ENCODE results near the gene PCDHA8. TPM values are rescaled to one million over a fixed set of nuclear protein-coding genes. Genes with fewer than 3 reads are reported as not detected.
"Not testable (repeated sequence)": the region's sequence is repeated elsewhere in the genome, so short reads cannot be mapped to it uniquely, and the experiment has no call there.

PCDHA8 gene
- total RNA-seq, 1 donor from 2014 or later = 1.0 TPM

GRCh38 chr5:140823475-140823874 lies 17.5 kb upstream of the PCDHA8 start:
- no peak overlapping the region for H2AFZ ChIP-seq (ENCODE audit: low read depth, low read length)
- Mint-ChIP-seq H3K9me3 (ENCODE audit: unreplicated experiment) (peaks cover 3% of the 10 kb centered on the region), H3K27ac (ENCODE audit: unreplicated experiment) (no peak overlapping the region), H3K36me3 (ENCODE audit: low read depth, unreplicated experiment) (peaks cover 15% of the 10 kb centered on the region), H3K4me1 (ENCODE audit: low read depth, unreplicated experiment) (no peaks in the 10 kb centered on the region), H3K4me3 (ENCODE audit: unreplicated experiment) (no peak overlapping the region), H3K27me3 (ENCODE audit: low read depth, unreplicated experiment) (no peaks in the 10 kb centered on the region)
- H3K9me3 ChIP-seq (ENCODE audit: insufficient read depth, low read depth, low read length) = peaks cover 13% of the 10 kb centered on the region
- FAIRE-seq (no peak), DNase-seq (ENCODE audit: low read depth) (no peak)
- no peak overlapping the region for H3K4me2 ChIP-seq (ENCODE audit: low read length)
- H3K36me3 ChIP-seq (ENCODE audit: insufficient read depth, low read length) = no peaks in the 10 kb centered on the region
- H3K79me2 ChIP-seq (ENCODE audit: insufficient read depth, low read length) = no peaks in the 10 kb centered on the region
- H3K4me3 ChIP-seq (ENCODE audit: insufficient read depth, low read depth, low read length) = no peak overlapping the region
- no peak overlapping the region for H3K9ac ChIP-seq (ENCODE audit: low read length)
- H4K20me1 ChIP-seq (ENCODE audit: insufficient read depth, low read length) = no peaks in the 10 kb centered on the region
- H3K27ac ChIP-seq (ENCODE audit: low read depth, low read length) = no peak overlapping the region
- H3K27me3 ChIP-seq (ENCODE audit: insufficient read depth, low read length) = no peaks in the 10 kb centered on the region
- H3K4me1 ChIP-seq (ENCODE audit: insufficient read depth, low read length) = no peaks in the 10 kb centered on the region
- no peak for TF ChIP-seq CTCF (IDR thresholded peaks at IDR 0.05; ENCODE audit: insufficient read depth, low read depth, low read length)
- no peak for TF ChIP-seq EZH2 (IDR thresholded peaks at IDR 0.05; ENCODE audit: insufficient read depth, low read length)

- Mint-ChIP-seq H3K27ac (ENCODE audit: unreplicated experiment) (no peak within 1 kb of the TSS), H3K27me3 (ENCODE audit: low read depth, unreplicated experiment) (no peaks in the 10 kb centered on the region), H3K36me3 (ENCODE audit: low read depth, unreplicated experiment) (peaks cover 15% of the 10 kb centered on the region), H3K4me1 (ENCODE audit: low read depth, unreplicated experiment) (no peaks in the 10 kb centered on the region), H3K9me3 (ENCODE audit: unreplicated experiment) (peaks cover 6% of the 10 kb centered on the region), H3K4me3 (ENCODE audit: unreplicated experiment) (peak within 1 kb of the TSS; percentile 74)
- DNase-seq (ENCODE audit: low read depth) (no peak), FAIRE-seq (no peak)
- Histone ChIP-seq H3K4me2 (ENCODE audit: low read length) (no peak within 1 kb of the TSS), H3K4me3 (ENCODE audit: insufficient read depth, low read depth, low read length) (no peak within 1 kb of the TSS), H3K9ac (ENCODE audit: low read length) (no peak within 1 kb of the TSS), H3K4me1 (ENCODE audit: insufficient read depth, low read length) (no peaks in the 10 kb centered on the region), H4K20me1 (ENCODE audit: insufficient read depth, low read length) (no peaks in the 10 kb centered on the region), H3K36me3 (ENCODE audit: insufficient read depth, low read length) (no peaks in the 10 kb centered on the region), H3K79me2 (ENCODE audit: insufficient read depth, low read length) (no peaks in the 10 kb centered on the region), H3K27me3 (ENCODE audit: insufficient read depth, low read length) (no peaks in the 10 kb centered on the region), H3K9me3 (ENCODE audit: insufficient read depth, low read depth, low read length) (peaks cover 10% of the 10 kb centered on the region), H3K27ac (ENCODE audit: low read depth, low read length) (no peak within 1 kb of the TSS), H2AFZ (ENCODE audit: low read depth, low read length) (no peak within 1 kb of the TSS)
- TF ChIP-seq CTCF (IDR thresholded peaks at IDR 0.05; ENCODE audit: insufficient read depth, low read depth, low read length) (no peak), EZH2 (IDR thresholded peaks at IDR 0.05; ENCODE audit: insufficient read depth, low read length) (no peak)
Observed at GRCh38 chr5:140827704-140828361, 13.2 kb upstream of the PCDHA8 start, which contains the start of gene PCDHA6. Gene PCDHA6, plus strand, starts transcription at chr5:140827960. Its CDS starts 132 bp downstream, at chr5:140828092.

- TF ChIP-seq EZH2 (IDR thresholded peaks at IDR 0.05; ENCODE audit: insufficient read depth, low read length) = no peak
- TF ChIP-seq CTCF (IDR thresholded peaks at IDR 0.05; ENCODE audit: insufficient read depth, low read depth, low read length) = no peak
- H3K9ac ChIP-seq (ENCODE audit: low read length) = no peak overlapping the region
- H3K36me3 ChIP-seq (ENCODE audit: insufficient read depth, low read length) = no peaks in the 10 kb centered on the region
- H3K4me2 ChIP-seq (ENCODE audit: low read length) = no peak overlapping the region
- no peak for DNase-seq (ENCODE audit: low read depth)
- peak overlapping the region; percentile 64 for H3K4me3 Mint-ChIP-seq (ENCODE audit: unreplicated experiment)
- no peaks in the 10 kb centered on the region for H3K4me1 ChIP-seq (ENCODE audit: insufficient read depth, low read length)
- no peaks in the 10 kb centered on the region for H4K20me1 ChIP-seq (ENCODE audit: insufficient read depth, low read length)
- no peak overlapping the region for H2AFZ ChIP-seq (ENCODE audit: low read depth, low read length)
- H3K27me3 Mint-ChIP-seq (ENCODE audit: low read depth, unreplicated experiment) = no peaks in the 10 kb centered on the region
- H3K9me3 ChIP-seq (ENCODE audit: insufficient read depth, low read depth, low read length) = peaks cover 9% of the 10 kb centered on the region
- no peaks in the 10 kb centered on the region for H3K27me3 ChIP-seq (ENCODE audit: insufficient read depth, low read length)
- H3K4me3 ChIP-seq (ENCODE audit: insufficient read depth, low read depth, low read length) = no peak overlapping the region
- no peak overlapping the region for H3K27ac ChIP-seq (ENCODE audit: low read depth, low read length)
- FAIRE-seq = no peak
- no peaks in the 10 kb centered on the region for H3K79me2 ChIP-seq (ENCODE audit: insufficient read depth, low read length)
- no peaks in the 10 kb centered on the region for H3K4me1 Mint-ChIP-seq (ENCODE audit: low read depth, unreplicated experiment)
- peaks cover 6% of the 10 kb centered on the region for H3K9me3 Mint-ChIP-seq (ENCODE audit: unreplicated experiment)
- H3K36me3 Mint-ChIP-seq (ENCODE audit: low read depth, unreplicated experiment) = peaks cover 14% of the 10 kb centered on the region
- H3K27ac Mint-ChIP-seq (ENCODE audit: unreplicated experiment) = no peak overlapping the region
Observed at GRCh38 chr5:140828362-140828737, 12.6 kb upstream of the PCDHA8 start.

GRCh38 chr5:140829511-140830501 lies 11.2 kb upstream of the PCDHA8 start:
- not testable (repeated sequence) for H4K20me1 ChIP-seq (ENCODE audit: insufficient read depth, low read length); H2AFZ ChIP-seq (ENCODE audit: low read depth, low read length); H3K27me3 ChIP-seq (ENCODE audit: insufficient read depth, low read length); H3K4me2 ChIP-seq (ENCODE audit: low read length); H3K79me2 ChIP-seq (ENCODE audit: insufficient read depth, low read length); H3K9ac ChIP-seq (ENCODE audit: low read length); DNase-seq (ENCODE audit: low read depth); H3K4me1 Mint-ChIP-seq (ENCODE audit: low read depth, unreplicated experiment); H3K9me3 ChIP-seq (ENCODE audit: insufficient read depth, low read depth, low read length); H3K4me3 Mint-ChIP-seq (ENCODE audit: unreplicated experiment); H3K27me3 Mint-ChIP-seq (ENCODE audit: low read depth, unreplicated experiment); H3K27ac Mint-ChIP-seq (ENCODE audit: unreplicated experiment); FAIRE-seq; H3K4me3 ChIP-seq (ENCODE audit: insufficient read depth, low read depth, low read length); H3K4me1 ChIP-seq (ENCODE audit: insufficient read depth, low read length); H3K27ac ChIP-seq (ENCODE audit: low read depth, low read length); H3K36me3 ChIP-seq (ENCODE audit: insufficient read depth, low read length)
- H3K9me3 Mint-ChIP-seq (ENCODE audit: unreplicated experiment) = peaks cover 11% of the 10 kb centered on the region
- peaks cover 18% of the 10 kb centered on the region for H3K36me3 Mint-ChIP-seq (ENCODE audit: low read depth, unreplicated experiment)
